RWPE1 (cell line): ENCODE data around the gene KCNC3.

ENCODE experiments used
- CTCF ChIA-PET: fragments of 350-600 bp; sonication (Branson Sonifier 250); formaldehyde crosslinking; extraction: SDS; loops from one replicate; lab custom pipeline; 2021; lab: Yijun Ruan, JAX
- POLR2A ChIA-PET: fragments of 400-600 bp; formaldehyde crosslinking; extraction: SDS; loops from one replicate; lab custom pipeline; 2020; ENCODE audit warnings: antibody characterized with exemption; ENCODE audit not compliant: low non-redundant PET; lab: Yijun Ruan, JAX
- DNase-seq: peaks from one replicate; pipeline ENCODE4 v3.0.0; 2012; ENCODE audit warnings: low spot score
- H3K27ac ChIP-seq: fragments of 450-650 bp; 2 replicates; pipeline ENCODE4 v1.5.1; 2017
- TF ChIP-seq, protein P1 (sequence below): fragments of 450-650 bp; conservative IDR thresholded peaks from 2 replicates; pipeline ENCODE4 v1.5.1; 2017; ENCODE audit warnings: low read depth, mild to moderate bottlenecking

The KCNC3 gene

DNA sequence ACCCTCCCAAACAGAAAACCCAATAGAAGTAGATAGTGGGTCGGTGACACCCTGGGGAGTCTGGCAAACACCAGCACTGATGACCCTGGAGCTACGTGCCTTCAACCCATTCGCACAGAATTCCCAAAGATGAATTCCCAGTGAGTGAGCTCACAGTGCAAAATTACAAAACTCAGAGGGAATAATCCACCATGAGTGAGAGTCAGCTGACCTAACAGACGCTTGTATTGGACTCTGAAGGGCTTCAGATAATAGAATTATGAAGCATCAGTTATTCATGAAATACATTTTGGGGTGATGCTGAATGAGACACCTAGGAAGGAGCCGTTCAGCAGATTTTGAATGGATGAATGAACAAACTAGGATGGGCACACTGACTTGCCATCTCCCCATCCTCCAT lies 40.2 kb downstream of the KCNC3 start:
- POLR2A ChIA-PET = no interaction called here
- TF ChIP-seq, protein P1, sequence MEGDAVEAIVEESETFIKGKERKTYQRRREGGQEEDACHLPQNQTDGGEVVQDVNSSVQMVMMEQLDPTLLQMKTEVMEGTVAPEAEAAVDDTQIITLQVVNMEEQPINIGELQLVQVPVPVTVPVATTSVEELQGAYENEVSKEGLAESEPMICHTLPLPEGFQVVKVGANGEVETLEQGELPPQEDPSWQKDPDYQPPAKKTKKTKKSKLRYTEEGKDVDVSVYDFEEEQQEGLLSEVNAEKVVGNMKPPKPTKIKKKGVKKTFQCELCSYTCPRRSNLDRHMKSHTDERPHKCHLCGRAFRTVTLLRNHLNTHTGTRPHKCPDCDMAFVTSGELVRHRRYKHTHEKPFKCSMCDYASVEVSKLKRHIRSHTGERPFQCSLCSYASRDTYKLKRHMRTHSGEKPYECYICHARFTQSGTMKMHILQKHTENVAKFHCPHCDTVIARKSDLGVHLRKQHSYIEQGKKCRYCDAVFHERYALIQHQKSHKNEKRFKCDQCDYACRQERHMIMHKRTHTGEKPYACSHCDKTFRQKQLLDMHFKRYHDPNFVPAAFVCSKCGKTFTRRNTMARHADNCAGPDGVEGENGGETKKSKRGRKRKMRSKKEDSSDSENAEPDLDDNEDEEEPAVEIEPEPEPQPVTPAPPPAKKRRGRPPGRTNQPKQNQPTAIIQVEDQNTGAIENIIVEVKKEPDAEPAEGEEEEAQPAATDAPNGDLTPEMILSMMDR = no peak
- no peak for DNase-seq
- CTCF ChIA-PET = no interaction called here
- no peak overlapping the region for H3K27ac ChIP-seq

DNA sequence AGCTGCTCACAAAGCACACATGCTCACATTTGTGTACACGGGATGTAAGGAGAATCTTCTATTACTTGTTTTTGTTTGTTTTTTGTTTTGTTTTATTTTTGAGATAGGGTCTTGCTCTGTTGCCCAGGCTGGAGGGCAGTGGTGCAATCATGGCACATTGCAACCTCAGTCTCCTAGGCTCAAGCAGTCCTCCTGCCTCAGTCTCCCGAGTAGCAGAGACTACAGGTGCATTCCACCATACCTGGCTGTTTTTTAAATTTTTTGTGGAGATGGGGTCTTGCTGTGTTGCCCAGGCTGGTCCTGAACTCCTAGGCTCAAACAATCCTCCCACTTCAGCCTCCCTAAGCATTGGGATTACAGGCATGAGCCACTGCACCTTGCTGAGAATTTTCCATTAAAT lies 41.8 kb downstream of the KCNC3 start:
- POLR2A ChIA-PET = no interaction called here
- TF ChIP-seq, protein P1 = no peak
- CTCF ChIA-PET = interaction anchor here (0.5 kb wide), 1 partner anchor 24 kb away, joined by 4 read pairs; no protein-coding TSS in a partner anchor

GRCh38 chr19:50286443-50286842 lies 42.7 kb downstream of the KCNC3 start:
- CTCF ChIA-PET = interaction anchor here (0.5 kb wide), 1 partner anchor 25 kb away, joined by 4 read pairs; no protein-coding TSS in a partner anchor
- no peak for DNase-seq
- POLR2A ChIA-PET = no interaction called here
- TF ChIP-seq, protein P1 = no peak
- no peak overlapping the region for H3K27ac ChIP-seq

More for the DNA sequence above, 41.8 kb downstream of the KCNC3 start:
- no peak overlapping the region for H3K27ac ChIP-seq
- DNase-seq = no peak

DNA sequence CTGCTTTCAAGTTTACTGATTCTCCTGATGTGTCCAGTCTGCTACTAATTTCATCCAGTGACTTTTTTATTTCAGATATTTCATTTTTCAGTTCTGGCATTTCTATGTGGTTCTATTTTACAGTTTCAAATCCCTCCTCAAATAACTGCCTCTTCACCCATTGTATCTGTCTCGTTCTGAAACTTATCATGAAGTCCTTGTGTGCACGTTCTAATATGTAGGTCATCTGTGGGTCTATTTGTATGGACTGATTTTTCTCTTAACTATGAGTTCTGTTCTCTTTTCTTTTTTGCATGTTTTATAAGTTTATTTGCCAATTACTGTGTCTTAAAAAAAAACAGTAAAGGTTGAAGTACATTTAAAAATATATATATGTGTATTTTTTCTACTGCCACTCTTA lies 43.3 kb downstream of the KCNC3 start:
- POLR2A ChIA-PET = no interaction called here
- no peak for DNase-seq
- TF ChIP-seq, protein P1 = no peak
- CTCF ChIA-PET = no interaction called here
- H3K27ac ChIP-seq = no peak overlapping the region

GRCh38 chr19:50281491-50281890 lies 47.7 kb downstream of the KCNC3 start:
- CTCF ChIA-PET = no interaction called here
- H3K27ac ChIP-seq = no peak overlapping the region
- POLR2A ChIA-PET = no interaction called here
- TF ChIP-seq, protein P1 = no peak
- no peak for DNase-seq

- DNase-seq = no peak
- TF ChIP-seq, protein P1 = no peak
- no peak overlapping the region for H3K27ac ChIP-seq
- POLR2A ChIA-PET = no interaction called here
- CTCF ChIA-PET = no interaction called here
Measured at GRCh38 chr19:50280983-50281382, 48.2 kb downstream of the KCNC3 start.
